ENCODE results near the gene TRAF3.
A peak's percentile ranks its signal among the peaks of the same experiment; 100 is the strongest.
"Not testable (repeated sequence)": the region's sequence is repeated elsewhere in the genome, so short reads cannot be mapped to it uniquely, and the experiment has no call there.

The TRAF3 gene

DNA sequence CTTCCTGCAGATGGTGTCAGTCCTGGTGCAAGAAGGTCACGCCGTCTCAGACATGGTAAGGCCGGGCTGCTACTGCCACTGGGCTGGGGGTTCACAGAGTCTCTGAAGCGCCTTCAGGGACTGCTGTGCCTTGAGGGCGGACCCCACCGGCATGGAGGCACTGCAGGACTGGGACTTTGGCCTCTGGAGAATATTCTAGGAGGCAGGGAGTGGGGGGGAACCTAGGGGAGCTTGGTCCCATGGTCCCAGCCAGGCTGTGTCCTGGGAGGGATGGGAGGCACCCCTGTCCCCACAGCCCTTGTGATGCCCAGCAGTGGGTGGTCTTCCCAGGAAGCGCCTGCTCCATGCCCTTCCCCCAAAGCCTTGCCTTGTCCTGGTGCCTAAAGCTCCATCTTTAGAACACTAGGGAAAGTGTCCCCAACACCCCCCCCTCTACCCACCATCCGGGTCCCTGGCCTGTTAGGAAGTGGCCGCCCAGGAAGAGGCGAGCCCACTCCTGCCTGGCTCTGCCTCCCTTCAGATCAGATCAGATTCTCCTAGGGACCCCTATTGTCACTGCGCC, 146.8 kb downstream of the TRAF3 start:
- DNase-seq (ENCODE audit: low read depth), result no peak

DNA sequence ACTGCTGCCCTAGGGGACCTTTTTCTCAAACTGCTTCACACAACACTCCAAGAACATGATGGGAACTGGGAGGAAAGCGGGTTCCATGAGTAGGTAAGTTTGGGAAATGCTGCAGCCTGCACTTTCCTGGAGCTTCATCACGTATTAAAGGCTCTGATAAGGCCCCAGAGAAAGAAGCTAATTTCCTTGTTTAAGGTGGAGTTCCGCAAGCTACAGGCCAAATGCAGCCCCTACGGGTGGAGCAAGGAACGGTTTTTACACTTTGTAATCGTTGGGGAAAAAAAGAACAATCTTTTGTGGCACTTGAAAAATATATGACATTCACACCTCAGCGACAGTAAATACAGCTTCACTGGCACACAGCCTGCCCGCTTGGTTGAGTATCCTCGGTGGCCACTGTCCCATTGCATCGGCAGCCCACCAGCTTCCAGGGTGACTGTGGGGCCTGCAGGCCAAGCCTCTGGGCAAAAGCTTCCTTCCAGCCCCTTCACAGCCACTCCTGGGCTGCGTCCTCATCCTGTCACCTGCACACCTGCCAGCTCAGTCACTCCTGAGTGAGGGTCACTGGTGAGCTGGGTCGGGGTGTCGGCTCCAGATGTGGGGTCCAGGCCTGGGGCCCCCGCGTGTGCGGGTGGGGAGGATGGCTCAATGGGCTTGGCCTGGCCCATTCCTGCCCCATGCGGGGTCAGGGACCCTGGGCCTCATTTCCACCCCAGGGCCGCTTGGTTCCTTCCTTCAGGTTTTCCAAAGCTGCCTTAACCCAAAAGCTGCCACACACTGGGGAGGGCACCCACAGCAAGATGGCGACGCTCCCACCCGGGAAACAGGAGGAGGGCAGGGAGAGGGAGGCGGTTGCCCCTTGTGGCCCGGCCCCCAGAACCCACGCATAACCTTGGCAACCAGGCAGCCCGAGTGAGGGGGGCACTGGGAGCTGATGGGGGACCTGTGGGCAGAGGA, 147.7 kb downstream of the TRAF3 start:
- DNase-seq (ENCODE audit: low read depth), result no peak

DNA sequence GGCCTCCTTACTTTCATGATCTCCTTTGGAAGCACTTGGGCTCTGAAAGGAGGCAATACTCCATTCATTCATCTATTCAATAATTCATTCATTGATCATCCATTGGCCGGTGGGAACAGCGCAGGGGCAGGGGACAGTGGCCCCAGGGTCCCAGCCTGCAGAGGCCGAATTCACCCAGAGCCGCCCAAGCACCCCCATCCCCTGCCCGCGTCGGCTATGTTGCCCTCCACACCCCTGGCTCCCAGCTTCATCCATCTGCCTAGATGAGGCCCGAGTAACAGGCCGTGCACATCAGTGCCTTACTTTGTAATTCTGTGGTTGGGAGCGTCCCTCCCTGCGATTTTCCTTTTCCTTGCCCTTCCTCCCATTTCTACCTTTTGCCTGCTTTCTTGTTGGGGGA, 148.4 kb downstream of the TRAF3 start:
- DNase-seq (ENCODE audit: low read depth), result no peak

DNA sequence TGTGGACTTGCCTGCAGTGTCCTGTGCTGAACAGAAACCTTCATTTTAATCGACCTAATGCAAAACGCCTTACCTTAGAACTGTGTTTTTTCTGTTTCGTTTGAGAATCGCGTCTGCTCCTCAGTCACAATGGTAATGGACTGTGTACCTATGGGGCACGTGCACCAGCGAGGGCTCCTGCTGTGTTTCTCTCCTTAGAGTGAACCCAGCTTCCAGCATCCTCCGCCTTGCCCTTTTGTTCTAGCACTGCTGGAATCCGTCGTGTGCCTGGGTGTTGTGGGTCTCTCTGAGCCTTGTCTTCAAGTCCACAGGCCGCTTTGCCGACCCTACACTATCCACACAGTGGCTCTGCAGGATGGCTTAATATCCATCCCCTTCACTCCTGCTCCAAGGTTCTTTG, 148.9 kb downstream of the TRAF3 start:
- no peak for DNase-seq (ENCODE audit: low read depth)

DNA sequence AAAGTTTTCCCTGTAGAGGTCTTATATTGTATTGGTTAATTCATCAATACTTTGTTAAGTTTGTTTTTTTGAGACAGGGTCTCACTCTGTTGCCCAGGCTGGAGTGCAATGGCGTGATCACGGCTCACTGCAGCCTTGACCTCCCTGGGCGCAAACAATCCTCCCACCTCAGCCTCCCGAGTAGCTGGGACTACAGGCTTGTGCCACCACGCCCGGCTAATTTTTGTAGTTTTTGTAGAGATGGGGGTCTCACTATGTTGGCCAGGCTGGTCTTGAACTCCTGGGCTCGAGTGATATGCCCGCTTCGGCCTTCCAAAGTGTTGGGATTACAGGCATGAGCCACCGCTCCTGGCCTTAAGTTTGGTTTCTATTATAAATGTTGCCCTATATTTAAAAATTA, 149.6 kb downstream of the TRAF3 start:
- DNase-seq (ENCODE audit: low read depth), result not testable (repeated sequence)

DNA sequence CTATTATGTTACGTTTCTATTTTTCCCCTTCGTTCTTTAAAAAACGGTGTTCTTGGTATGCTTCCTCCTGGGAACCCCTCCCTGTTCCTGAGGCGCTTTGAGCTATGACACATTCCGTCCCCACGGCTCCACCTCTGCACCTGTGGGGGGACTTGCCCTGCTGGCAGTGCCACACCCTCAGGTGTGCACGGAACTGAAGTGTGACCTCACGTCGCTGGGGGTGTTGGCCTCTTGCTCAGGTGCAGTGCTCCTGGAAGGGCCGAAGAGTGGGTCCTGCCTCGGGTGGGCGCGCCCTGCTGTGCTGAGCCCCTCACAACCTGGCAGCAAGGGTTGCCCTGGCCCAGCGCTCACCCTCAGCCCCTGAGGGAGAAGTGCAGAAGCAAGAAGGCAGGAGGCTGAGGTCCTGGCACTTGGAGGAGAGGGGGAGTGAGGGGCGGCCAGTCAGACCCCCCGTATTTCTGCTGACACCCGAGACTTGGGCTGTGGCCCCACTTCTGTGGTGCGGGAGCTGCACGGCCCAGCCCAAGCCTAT, 150.2 kb downstream of the TRAF3 start:
- DNase-seq (ENCODE audit: low read depth), result no peak

DNA sequence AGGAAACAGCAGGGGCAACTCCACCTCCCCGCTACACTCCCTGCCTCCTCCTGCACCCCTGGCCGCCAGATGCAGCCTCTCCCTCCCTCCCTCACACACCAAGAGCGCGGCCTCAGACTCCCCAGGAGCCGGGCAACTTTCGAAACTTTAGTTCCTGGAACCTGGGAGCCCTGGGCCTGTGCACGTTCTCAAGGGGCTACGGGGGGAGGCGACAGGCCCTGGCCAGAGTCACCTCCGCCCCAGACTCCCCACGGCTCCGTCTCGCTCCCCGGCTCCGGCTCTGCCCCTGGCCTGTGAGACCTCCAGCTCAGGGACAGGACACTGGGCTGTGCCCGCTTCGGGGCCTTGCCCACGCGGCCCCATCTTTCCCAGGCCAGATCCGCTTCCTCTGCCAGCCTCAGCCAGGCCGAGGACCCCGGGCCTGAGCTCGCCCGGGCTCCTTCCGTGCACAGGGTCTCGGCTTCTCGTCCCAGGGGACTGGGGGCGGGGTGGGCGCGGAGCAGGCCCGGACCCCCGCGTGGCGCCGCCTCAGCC, 150.7 kb downstream of the TRAF3 start:
- DNase-seq (ENCODE audit: low read depth), result no peak

DNA sequence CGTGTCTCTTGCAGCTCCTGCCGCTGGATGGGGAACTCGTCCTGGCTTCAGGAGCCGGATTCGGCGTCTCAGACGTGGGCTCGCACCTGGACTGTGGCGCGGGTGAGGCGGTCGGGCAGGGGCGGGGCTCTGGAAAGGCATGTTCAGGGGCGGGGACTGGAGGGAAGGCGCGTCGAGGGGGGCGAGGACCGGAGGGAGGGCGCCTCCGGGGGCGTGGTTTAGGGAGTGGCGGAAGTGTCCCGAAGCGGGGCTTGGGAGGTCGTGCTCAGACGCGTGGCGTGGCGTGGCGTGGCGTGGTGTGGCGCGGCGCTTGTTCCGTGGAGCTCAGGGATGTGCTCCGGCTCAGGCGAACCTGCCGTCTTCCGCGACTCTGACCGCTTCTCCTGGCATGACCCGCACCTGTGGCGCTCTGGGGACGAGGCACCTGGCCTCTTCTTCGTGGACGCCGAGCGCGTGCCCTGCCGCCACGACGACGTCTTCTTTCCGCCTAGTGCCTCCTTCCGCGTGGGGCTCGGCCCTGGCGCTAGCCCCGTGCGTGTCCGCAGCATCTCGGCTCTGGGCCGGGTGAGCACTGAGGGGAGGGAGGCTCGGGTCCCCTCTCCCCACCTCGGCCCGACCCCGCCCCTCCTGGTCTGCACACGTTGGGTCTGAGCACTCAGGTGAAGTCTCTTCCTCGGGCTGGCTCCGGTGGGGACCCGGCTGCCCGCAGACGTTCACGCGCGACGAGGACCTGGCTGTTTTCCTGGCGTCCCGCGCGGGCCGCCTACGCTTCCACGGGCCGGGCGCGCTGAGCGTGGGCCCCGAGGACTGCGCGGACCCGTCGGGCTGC, 151.4 kb downstream of the TRAF3 start:
- peak; percentile 58 for DNase-seq (ENCODE audit: low read depth)

DNA sequence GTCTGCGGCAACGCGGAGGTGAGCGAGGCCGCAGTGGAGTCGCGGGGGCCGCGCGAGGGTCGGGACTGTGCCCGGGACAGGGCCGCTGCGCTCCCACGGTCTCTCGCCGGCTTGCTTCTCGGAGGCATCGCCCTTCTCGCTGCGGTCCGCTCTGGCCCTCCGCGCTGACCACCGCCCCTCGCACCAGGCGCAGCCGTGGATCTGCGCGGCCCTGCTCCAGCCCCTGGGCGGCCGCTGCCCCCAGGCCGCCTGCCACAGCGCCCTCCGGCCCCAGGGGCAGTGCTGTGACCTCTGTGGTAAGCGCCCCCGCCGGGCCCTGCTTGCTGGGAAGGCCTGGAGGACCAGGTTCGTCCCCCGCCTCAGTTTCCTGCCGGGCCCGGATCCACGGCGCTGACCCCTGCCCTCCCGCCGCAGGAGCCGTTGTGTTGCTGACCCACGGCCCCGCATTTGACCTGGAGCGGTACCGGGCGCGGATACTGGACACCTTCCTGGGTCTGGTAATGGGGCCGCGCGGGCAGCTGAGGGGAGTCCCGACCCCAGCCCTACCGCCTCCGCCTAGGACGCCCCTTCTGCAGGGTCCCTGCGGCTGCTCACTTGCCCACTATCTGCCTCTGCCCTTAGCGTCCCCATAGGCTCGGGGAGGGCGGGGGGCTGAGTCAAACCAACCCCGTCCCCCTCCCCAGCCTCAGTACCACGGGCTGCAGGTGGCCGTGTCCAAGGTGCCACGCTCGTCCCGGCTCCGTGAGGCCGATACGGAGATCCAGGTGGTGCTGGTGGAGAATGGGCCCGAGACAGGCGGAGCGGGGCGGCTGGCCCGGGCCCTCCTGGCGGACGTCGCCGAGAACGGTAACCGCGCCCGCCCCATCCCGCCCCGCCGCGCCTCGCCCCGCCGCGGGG, 152.2 kb downstream of the TRAF3 start:
- no peak for DNase-seq (ENCODE audit: low read depth)

DNA sequence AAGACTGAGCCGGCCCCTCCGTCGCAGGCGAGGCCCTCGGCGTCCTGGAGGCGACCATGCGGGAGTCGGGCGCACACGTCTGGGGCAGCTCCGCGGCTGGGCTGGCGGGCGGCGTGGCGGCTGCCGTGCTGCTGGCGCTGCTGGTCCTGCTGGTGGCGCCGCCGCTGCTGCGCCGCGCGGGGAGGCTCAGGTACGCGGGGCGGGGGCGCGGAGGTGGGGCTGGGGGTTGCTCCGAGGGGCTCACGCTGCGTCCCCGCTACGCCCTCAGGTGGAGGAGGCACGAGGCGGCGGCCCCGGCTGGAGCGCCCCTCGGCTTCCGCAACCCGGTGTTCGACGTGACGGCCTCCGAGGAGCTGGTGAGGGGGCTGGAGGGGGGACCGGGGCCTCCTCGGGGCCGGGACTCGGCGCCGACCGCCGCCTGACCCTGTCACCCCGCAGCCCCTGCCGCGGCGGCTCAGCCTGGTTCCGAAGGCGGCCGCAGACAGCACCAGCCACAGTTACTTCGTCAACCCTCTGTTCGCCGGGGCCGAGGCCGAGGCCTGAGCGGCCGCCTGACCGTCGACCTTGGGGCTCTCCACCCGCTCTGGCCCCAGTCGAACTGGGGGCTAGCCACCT, 153.0 kb downstream of the TRAF3 start:
- DNase-seq (ENCODE audit: low read depth), result no peak

DNA sequence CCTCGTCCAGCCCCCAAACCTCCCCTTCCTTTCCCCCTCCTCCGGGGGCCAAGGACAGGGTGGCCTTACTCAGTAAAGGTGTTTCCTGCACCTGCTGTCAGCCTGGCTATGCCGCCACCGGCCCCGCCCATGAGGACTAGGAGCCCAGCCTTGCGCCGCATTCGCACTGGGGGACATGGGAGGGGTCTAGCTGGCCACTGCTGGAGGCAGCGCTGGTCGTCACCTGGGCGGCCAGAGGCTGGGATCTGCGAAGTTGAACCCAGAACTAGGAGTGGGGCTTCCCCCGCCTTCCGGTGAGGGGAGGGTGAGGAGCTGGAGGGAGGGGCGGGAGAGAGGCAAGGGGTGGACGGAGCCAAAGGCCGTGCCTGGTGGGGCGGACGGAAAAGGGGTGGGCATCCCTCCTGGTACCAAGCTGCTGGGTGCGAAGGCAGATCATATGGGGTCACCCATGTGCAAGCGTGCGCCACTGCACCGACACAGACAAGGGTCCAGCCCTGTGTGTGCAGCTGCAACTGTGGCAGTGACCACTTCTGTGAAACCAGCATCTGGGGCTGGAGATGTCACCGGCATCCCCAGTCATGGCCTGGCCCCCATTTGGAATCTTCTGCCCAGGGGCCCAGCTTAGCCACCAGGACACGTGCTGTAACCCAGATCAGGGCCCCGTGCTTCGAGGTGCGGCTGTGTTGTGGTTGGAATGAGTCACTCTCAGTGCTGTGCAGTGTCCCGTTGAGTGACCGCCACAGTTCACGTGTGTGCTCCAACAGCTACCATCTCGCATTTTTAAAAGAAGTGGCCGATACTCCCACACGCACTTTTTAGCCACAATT, 153.7 kb downstream of the TRAF3 start:
- DNase-seq (ENCODE audit: low read depth), result no peak

DNA sequence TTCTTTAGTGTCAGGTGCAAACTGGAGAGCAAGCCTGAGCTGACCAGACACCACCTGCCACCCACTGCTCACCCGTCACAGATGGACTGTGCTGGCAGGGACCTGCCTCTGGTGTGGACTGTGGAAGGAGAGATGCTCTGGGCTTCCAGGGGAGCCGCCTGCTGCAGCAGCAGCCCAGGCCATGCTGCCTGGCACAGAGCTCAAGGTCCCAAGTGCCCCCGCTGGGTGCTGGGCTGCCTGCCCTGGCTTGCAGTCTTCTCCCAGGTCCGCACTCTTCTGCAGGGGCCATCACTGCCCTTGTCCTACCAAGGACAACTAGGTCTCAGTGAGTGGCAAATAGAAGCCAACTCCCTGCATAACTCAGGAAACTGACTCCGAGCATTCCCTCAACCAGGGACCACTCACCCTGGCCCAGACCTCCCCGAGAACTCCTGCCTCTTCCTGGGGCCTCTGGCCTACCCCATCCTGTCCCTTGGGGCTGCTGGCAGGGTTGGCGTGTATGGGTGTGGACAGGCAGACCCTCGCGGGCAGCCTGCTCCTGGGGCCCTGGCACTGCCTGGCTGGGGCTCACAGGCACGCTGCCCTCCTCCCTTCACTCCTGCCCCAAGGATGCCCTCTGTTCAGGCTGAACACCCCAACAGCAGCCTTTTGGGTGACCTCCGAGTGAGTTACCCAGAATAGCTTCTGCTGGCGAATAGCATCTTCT, 154.5 kb downstream of the TRAF3 start:
- no peak for DNase-seq (ENCODE audit: low read depth)

DNA sequence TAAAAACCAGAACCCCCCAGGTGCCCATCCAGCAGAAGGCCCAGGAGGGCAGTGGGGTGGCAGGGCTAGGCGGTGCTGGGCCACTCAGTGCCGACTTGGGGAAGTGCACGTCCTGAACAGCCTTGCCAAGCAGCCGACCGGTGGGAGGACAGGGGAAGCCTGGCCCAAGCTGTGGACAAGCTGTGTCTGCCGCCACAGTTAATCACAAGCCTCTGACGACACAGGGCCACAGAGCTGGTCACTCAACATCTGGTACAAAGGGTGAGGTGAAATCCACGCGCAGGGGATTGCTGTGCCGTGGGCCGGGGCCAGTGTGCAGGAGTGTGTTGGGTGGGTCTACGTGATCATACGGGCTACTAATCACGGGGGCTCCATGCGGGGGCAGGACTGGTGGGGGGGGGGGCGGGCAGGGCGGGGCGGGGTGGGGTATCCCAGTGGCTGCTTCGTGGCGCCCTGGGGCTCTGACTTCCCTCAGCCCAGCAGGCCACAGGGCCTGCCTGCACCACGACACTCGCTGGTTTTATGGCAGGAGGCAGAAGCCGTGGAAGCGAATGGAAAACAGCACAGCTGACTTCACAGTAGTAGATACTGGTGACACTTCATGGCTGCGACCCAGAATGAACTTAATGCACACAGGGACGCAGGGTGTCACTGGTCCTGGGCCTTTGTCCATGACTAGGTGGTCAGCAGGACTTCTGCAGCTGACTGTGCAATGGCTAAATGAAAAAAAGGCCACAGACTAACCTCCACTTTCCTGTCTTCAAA, 155.4 kb downstream of the TRAF3 start:
- no peak for DNase-seq (ENCODE audit: low read depth)

DNA sequence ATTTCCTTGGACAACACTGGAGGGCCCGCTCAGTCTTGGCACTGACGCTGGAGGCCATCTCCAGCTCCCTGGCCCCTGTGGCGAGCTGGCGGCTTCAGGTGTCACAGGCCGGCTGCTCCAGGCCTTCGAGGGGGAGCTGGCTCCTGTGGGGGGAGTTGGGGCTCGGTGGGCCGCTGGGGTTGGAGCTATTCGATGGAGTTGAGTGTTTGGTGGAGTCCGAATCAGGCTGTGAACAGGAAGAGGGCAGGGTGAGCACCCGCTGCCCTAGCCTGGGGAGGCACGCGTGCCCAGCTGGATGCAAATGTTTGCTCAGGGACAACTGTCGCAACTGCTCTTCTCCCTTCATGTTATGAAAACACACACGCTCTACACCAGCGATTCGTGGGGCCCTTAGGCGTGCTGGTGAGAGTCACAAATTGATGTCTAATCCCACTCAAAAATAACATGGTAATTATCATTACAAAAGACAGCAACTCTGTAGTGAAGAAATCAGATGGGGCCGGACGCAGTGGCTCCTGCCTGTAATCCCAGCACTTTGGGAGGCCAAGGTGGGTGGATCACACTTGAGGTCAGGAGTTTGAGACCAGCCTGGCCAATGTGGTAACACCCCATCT, 156.5 kb downstream of the TRAF3 start:
- no peak for DNase-seq (ENCODE audit: low read depth)

DNA sequence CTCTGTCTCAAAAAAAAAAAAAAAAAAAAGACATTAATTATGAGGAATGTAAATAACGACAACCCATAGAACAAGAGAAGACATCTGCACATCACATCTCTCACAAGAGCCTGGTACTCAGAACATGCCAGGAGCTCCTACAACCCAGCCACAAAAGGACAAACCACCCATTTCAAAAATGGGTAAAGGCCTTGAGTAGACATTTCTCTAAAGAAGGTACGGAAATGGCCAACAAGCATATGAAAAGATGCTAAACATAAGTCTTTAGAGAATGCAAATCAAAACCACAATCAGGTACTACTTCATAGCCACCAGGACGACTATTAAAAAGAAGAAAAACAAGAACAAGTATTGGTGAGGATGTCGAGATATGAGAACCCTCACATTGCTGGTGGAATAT, 158.5 kb downstream of the TRAF3 start:
- DNase-seq (ENCODE audit: low read depth), result no peak

DNA sequence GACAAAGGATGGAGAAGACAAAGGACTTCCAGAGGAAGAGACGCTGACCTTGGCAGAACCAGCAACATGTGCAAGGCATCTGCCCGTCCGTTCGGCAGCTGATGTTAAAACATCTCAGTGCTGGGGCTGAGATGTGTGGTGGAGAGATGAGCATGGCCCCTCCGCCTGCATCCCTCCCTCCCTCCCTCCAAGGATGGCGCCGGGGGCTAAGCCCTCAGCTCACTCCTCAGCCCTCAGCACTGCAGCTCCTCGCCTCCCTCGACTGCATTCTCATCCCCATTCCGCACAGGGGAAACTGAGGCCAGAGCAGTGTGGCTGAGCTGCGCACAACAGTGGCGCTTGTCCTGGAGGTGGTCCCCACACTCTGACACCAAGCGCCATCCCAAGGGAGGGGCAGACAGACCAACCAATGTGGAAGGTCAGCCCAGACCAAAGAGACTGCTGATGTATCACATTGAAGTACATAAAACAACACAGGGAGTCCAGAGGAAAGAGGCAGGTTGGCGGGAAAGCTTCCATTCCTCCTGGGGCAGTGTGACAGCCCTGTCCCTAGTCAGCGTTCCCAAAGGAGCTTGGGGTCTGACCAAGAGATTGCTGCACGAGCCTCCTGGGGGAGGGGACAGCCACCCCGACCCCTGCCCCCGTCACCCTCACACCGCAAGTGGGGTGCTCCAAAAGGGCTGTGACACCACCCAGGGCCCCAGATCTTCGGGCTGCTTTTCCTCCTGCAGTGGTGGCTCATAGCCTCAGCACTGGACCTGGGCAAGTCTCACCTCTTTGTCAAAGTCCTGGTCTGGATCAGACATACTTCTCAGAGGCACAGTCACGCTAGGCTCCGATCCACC, 160.3 kb downstream of the TRAF3 start:
- DNase-seq (ENCODE audit: low read depth), result no peak

DNA sequence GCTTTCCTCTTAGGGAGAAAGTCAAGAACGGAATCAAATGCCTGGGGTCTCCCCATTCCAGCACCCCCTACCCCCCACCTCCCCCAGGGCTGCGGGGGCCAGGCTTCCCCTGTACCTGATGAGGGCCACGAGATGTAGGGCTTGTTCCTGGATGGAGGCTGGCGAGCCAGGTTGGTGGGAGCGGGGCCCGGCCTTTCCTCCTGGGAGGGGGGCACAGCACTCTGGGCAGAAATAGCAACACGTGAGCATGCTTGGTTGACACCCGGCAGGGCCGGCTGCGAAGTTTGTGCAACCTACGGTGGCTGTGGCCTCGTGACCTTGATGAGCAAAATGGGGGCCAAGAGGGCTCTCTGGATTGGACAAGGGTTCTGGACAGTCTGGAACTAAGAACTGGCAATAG, 160.9 kb downstream of the TRAF3 start:
- DNase-seq (ENCODE audit: low read depth), result no peak
